Upper lobe of left lung (tissue), 4 donors: ENCODE measurements around the gene OR7A5.

Experiments
- EP300 ChIP-seq, 4 donors: sonication (generic); formaldehyde crosslinking; IDR thresholded peaks; one replicate each; pipeline ENCODE4 v1.5.1; 2017; ENCODE audit warnings: antibody characterized with exemption in 4 of 4, control low read depth in 2 of 4
- POLR2A ChIP-seq, 4 donors: fragments of 450-650 bp; IDR thresholded peaks; one replicate each; pipeline ENCODE4 v1.5.1; 2016 to 2017; ENCODE audit warnings: antibody characterized with exemption in 4 of 4, mild to moderate bottlenecking in 2 of 4
- POLR2AphosphoS5 ChIP-seq, 2 donors: sonication (generic); formaldehyde crosslinking; IDR thresholded peaks; one replicate each; pipeline ENCODE4 v1.5.1; 2017; ENCODE audit warnings: antibody characterized with exemption in 2 of 2
- TF ChIP-seq, protein P1 (sequence below), 6 experiments: fragments of 450-650 bp in 4 of 6; fragments of 200-600 bp in 2 of 6; sonication (generic) in 2 of 6; IDR thresholded peaks; one replicate each; pipeline ENCODE4 v1.5.1; 2016 to 2019; ENCODE audit warnings: antibody characterized with exemption in 6 of 6

DNA sequence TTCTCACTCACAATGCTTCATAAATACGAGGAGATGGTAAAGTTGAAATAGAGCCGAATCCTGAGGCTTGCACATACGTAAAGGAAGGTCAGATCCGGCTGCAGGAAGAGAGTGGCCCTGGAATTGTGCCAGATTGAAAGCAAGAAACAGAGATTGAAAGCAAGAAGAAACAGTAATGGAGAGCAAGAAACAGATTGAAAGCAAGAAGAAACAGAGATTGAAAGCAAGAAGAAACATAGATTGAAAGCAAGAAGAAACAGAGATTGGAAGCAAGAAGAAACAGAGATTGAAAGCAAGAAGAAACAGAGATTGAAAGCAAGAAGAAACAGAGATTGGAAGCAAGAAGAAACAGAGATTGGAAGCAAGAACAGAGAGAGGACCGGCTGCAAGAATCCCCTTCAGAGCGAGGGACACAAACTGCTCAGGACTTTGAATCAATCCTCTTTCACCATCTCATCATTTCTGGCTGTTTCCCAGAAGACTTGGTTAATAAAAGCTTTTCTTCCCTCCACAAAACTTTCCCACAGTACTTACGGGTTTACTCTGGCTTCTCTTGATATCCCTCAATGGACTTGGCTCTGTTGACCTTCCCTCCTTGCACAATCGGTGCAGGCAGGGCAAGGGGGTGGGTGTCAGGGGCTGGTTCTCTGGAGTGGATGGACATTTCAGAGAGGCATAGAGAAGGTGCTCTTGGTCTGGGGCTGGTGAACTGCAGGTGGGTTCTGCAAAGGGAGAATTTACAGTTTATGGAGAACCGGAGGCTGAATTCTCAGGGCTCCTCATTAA lies 25.5 kb downstream of the OR7A5 start:
- TF ChIP-seq, protein P1, sequence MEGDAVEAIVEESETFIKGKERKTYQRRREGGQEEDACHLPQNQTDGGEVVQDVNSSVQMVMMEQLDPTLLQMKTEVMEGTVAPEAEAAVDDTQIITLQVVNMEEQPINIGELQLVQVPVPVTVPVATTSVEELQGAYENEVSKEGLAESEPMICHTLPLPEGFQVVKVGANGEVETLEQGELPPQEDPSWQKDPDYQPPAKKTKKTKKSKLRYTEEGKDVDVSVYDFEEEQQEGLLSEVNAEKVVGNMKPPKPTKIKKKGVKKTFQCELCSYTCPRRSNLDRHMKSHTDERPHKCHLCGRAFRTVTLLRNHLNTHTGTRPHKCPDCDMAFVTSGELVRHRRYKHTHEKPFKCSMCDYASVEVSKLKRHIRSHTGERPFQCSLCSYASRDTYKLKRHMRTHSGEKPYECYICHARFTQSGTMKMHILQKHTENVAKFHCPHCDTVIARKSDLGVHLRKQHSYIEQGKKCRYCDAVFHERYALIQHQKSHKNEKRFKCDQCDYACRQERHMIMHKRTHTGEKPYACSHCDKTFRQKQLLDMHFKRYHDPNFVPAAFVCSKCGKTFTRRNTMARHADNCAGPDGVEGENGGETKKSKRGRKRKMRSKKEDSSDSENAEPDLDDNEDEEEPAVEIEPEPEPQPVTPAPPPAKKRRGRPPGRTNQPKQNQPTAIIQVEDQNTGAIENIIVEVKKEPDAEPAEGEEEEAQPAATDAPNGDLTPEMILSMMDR (IDR thresholded peaks at IDR 0.05): no peak
- TF ChIP-seq EP300 (IDR thresholded peaks at IDR 0.05) (no peak), POLR2A (IDR thresholded peaks at IDR 0.05) (no peak), POLR2AphosphoS5 (IDR thresholded peaks at IDR 0.05) (no peak)
